ENCODE data around the gene CCDC61. TPM values are rescaled to one million over a fixed set of nuclear protein-coding genes. Genes with fewer than 3 reads are reported as not detected.

Gene CCDC61
- total RNA-seq, 4 donors from 2014 or later = 7.2 to 14.4 (median 10.4) TPM

DNA sequence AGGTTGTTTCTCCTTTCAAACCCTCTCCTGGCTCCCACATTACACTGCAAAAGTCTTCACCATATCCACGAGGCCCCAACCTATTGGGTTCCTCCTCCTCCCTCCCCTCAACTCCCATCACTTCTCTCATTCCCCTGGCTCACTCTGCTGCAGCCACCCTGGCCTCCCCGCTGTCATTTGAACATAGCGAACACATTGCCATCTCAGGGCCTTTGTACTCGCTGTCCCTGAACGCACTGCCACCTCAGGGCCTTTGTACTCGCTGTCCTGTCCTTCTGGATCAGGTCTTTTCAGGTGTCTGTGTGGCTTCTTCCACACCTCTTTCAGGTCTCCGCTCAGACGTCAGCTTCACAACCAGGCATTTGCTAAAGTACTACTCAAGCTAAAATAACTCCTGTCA lies 1.7 kb downstream of the CCDC61 start:
- no peak for TF ChIP-seq POLR2A (IDR thresholded peaks at IDR 0.05)
- TF ChIP-seq, protein P1, sequence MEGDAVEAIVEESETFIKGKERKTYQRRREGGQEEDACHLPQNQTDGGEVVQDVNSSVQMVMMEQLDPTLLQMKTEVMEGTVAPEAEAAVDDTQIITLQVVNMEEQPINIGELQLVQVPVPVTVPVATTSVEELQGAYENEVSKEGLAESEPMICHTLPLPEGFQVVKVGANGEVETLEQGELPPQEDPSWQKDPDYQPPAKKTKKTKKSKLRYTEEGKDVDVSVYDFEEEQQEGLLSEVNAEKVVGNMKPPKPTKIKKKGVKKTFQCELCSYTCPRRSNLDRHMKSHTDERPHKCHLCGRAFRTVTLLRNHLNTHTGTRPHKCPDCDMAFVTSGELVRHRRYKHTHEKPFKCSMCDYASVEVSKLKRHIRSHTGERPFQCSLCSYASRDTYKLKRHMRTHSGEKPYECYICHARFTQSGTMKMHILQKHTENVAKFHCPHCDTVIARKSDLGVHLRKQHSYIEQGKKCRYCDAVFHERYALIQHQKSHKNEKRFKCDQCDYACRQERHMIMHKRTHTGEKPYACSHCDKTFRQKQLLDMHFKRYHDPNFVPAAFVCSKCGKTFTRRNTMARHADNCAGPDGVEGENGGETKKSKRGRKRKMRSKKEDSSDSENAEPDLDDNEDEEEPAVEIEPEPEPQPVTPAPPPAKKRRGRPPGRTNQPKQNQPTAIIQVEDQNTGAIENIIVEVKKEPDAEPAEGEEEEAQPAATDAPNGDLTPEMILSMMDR (IDR thresholded peaks at IDR 0.05) = no peak
- 84 to 85% methylated on average over 8 of the region's 8 CpGs for WGBS, 2 donors
- intact Hi-C loops (cut with DNase I; ENCODE audit: low total_unique reads) = no loop called here
- no peak for DNase-seq (ENCODE audit: low spot score in 2 of 2)
- H3K4me3 ChIP-seq (ENCODE audit: low read depth, poor library complexity, severe bottlenecking) = no peak overlapping the region

DNA sequence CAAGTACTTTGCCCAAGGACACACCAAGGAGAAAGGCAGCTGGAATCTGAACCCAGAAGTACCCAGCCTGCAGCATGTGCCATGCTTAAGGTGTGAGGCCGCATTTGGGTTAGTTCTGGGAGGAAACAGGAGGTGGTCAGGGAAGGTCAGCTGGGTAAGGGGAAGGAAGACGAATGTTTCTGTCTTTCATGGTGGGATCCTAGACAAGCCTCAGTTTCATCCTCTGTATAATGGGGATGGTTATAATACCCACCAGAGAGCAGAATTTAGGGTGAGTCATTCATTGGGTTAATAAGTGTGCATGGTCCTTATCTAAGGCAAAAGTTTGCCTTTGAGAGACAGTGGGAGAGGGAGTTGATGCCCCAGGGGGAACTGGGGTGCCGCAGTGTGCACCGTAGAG lies 3.6 kb downstream of the CCDC61 start:
- no peak for DNase-seq (ENCODE audit: low spot score in 2 of 2)
- 93 to 98% methylated on average over 4 of the region's 4 CpGs for WGBS, 2 donors
- no peak overlapping the region for H3K4me3 ChIP-seq (ENCODE audit: low read depth, poor library complexity, severe bottlenecking)
- intact Hi-C loops (cut with DNase I; ENCODE audit: low total_unique reads) = no loop called here
- no peak for TF ChIP-seq POLR2A (IDR thresholded peaks at IDR 0.05)
- TF ChIP-seq, protein P1 (IDR thresholded peaks at IDR 0.05) = no peak

DNA sequence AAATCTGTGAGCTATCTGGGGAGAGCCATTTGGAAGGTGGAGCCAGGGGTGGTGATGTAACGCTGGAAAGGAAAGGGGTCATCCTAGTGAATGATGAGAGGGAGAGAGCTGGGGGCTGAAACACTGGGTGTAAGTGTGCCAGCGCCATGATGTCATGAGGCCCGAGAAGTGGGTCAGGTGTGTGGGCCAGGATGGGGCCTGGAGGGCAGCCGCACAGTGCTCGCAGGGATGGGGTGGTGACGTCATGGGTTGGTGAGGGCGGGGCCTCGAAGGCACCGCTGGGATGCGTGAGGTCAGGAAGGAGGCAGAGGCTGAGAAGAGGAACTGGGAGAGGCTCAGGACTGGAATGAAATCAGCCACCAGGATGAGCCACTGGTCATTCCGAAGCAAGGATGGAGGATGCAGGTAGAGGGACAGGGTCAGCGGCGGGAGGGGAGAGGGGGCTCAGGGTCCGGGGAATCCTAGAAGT lies 4.4 kb downstream of the CCDC61 start:
- DNase-seq (ENCODE audit: low spot score in 2 of 2) = no peak
- WGBS, 2 donors = 21 to 22% methylated on average over 14 of the region's 14 CpGs
- intact Hi-C loops (cut with DNase I; ENCODE audit: low total_unique reads) = no loop called here
- no peak for TF ChIP-seq POLR2A (IDR thresholded peaks at IDR 0.05)
- TF ChIP-seq, protein P1 (IDR thresholded peaks at IDR 0.05) = no peak
- no peak overlapping the region for H3K4me3 ChIP-seq (ENCODE audit: low read depth, poor library complexity, severe bottlenecking)

DNA sequence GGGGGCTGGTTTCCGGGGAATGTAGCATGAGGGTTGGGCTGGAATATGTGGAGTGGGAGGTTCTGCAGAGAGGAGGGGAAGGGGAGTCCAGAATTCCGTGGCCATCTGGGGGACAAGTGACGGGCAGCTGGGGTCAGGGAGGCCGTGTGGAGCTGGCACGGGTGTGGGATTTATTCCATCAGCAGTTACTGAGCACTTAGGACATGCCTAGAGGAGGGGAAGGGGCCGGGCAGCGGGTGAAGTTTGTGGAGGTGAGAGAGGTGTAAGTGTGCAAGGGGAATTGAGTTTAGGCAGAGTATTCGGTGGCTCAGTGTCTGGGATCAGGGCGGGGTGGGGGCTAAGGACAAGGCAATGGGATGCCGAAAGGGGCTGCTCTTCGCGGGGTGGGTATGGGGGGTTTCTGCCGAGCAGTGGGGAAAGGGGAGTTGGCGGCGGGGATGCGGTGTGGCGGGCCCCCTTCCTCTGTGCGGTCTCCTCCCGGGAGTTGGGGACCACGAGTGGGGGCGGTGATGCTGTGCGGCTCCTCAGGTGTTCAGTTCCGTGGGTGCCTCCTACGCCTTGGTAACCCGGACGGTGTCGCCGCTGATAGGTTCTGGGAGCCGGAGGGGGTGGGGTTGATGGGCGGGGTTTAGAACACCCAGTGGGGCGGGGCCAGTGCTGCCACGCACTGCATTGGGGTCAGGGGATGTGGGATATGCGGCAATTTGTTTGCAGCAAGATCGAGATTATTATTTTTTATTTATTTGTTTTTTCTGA lies 5.4 kb downstream of the CCDC61 start:
- WGBS, 2 donors = 6 to 7% methylated on average over 34 of the region's 34 CpGs
- TF ChIP-seq POLR2A (IDR thresholded peaks at IDR 0.05) = no peak
- TF ChIP-seq, protein P1 (IDR thresholded peaks at IDR 0.05) = no peak
- no peak overlapping the region for H3K4me3 ChIP-seq (ENCODE audit: low read depth, poor library complexity, severe bottlenecking)
- intact Hi-C loops (cut with DNase I; ENCODE audit: low total_unique reads) = no loop called here
- no peak for DNase-seq (ENCODE audit: low spot score in 2 of 2)

DNA sequence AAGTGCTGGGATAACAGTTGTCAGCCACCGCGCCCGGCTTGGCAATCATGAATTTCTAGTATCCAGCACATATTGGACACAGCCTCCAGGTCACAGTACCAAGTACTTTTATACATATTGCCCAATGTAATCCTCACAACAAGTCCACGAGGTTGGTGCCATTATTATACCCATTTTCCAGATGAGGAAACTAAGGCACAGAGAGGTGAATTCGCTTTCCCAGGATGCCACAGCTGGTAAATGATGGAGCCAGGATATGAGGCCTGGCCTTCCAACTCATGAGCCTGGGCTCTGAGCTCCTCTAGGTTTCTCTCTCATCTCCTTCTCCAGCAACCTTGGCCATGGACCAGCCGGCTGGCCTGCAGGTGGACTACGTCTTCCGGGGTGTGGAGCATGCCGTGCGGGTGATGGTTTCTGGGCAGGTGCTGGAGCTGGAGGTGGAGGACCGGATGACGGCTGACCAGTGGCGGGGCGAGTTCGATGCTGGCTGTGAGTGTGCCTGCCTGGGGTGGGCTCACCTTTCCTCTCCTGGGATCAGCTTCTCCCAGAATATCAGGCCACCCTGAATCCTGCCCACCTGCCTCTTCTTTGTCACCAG lies 7.5 kb downstream of the CCDC61 start:
- 94 to 95% methylated on average over 14 to 15 of the region's 15 CpGs for WGBS, 2 donors
- intact Hi-C loops (cut with DNase I; ENCODE audit: low total_unique reads) = no loop called here

More for the DNA sequence above, 7.5 kb downstream of the CCDC61 start:
- no peak overlapping the region for H3K4me3 ChIP-seq (ENCODE audit: low read depth, poor library complexity, severe bottlenecking)
- no peak for DNase-seq (ENCODE audit: low spot score in 2 of 2)
- TF ChIP-seq POLR2A (IDR thresholded peaks at IDR 0.05) = no peak
- TF ChIP-seq, protein P1 (IDR thresholded peaks at IDR 0.05) = no peak
